ENCODE data around the gene ARSJ. TPM values are rescaled to one million over a fixed set of nuclear protein-coding genes. Genes with fewer than 3 reads are reported as not detected.
A peak's percentile ranks its signal among the peaks of the same experiment; 100 is the strongest.

Gene ARSJ
- total RNA-seq, 1 donor from 2014 or later, result 13.6 TPM

DNA sequence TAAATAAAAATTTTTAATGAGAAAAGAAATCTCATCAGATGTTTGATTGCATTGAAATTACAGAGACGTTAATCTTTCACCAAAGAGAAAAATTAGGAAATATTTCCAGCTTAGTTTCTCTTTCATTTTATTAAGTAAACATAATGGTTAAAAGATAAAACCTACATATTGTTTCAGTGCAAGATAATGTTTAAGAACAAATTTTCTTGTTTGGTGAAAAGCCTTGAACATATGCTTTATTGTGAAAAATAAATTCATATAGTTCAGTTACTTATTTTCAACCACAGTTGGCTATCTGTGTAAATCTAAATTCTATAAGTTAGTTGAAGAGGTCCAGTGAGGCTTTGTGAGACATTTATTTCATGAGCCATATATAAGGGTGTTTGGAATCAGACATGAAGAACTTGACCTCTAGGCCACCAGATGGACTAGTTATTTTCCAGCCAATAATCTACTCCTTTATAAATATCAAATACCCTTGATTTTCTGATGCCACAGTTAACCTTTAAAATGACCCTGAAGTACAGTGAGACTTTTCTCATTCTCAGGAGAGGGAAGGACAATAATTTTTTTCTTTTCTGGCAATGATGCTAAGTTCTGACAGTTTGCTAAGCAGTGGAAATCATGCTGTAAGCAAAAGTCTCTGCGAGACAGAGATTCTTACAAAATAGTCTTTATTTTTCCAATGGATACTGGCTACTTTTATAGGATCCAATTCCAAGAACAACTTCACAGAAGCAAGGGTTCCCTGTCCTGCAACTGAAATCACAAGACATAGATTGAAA is 2.5 kb downstream of the ARSJ start:
- DNase-seq (no peak), ATAC-seq (no peak)
- Histone ChIP-seq H3K27me3 (no peaks in the 10 kb centered on the region), H3K36me3 (no peaks in the 10 kb centered on the region), H3K27ac (peak overlapping the region; percentile 15), H3K4me1 (peaks cover 12% of the 10 kb centered on the region), H3K4me3 (peak overlapping the region; percentile 55), H3K9me3 (no peaks in the 10 kb centered on the region)
- intact Hi-C loops (cut with DNase I), result no loop called here
- TF ChIP-seq, protein P1, sequence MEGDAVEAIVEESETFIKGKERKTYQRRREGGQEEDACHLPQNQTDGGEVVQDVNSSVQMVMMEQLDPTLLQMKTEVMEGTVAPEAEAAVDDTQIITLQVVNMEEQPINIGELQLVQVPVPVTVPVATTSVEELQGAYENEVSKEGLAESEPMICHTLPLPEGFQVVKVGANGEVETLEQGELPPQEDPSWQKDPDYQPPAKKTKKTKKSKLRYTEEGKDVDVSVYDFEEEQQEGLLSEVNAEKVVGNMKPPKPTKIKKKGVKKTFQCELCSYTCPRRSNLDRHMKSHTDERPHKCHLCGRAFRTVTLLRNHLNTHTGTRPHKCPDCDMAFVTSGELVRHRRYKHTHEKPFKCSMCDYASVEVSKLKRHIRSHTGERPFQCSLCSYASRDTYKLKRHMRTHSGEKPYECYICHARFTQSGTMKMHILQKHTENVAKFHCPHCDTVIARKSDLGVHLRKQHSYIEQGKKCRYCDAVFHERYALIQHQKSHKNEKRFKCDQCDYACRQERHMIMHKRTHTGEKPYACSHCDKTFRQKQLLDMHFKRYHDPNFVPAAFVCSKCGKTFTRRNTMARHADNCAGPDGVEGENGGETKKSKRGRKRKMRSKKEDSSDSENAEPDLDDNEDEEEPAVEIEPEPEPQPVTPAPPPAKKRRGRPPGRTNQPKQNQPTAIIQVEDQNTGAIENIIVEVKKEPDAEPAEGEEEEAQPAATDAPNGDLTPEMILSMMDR (IDR thresholded peaks at IDR 0.05), result no peak

DNA sequence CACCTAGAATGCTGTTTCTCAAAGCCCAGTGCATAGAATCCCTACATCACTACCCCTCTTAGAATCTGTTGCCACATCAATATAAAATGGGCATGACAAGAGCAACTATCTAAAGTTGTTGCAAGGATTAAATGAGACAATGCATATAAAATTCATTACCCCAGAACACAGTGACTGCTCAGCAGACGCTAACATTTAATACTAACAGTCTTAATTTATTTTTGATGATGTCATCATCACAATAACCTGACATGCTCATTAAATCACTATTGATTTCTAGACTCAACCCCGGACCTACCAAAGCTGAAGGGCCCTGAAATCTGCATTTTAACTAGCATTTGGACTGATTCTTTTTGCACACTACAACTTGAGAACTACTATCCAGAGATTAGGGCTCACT is 3.9 kb downstream of the ARSJ start:
- Histone ChIP-seq H3K27ac (no peak overlapping the region), H3K4me1 (peaks cover 11% of the 10 kb centered on the region), H3K9me3 (no peaks in the 10 kb centered on the region), H3K36me3 (no peaks in the 10 kb centered on the region), H3K27me3 (no peaks in the 10 kb centered on the region), H3K4me3 (peak overlapping the region; percentile 55)
- intact Hi-C loops (cut with DNase I), result no loop called here
- no peak for DNase-seq
- no peak for ATAC-seq
- TF ChIP-seq, protein P1 (IDR thresholded peaks at IDR 0.05), result no peak

DNA sequence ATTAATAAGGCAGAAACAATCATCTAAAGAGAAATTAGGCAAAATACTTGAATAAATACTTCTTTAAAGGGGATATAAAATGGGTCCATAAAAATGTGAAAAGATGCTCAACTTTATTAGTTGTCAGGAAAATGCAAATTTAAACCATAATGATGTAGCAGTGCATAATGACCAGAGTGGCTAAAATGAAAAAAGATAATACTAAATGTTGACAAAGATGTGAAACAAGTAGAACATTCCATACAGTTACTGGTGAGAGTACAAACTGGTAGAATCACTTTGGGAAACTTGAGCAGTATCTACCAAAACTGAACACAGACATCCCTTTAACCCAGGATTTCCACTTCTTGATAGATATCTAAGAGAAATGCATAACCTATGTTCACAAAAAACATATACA is 5.0 kb downstream of the ARSJ start:
- TF ChIP-seq, protein P1 (IDR thresholded peaks at IDR 0.05), result no peak
- Histone ChIP-seq H3K27me3 (no peaks in the 10 kb centered on the region), H3K27ac (no peak overlapping the region), H3K4me1 (peaks cover 4% of the 10 kb centered on the region), H3K9me3 (no peaks in the 10 kb centered on the region), H3K4me3 (no peak overlapping the region), H3K36me3 (no peaks in the 10 kb centered on the region)
- intact Hi-C loops (cut with DNase I), result no loop called here
- ATAC-seq (no peak), DNase-seq (no peak)

DNA sequence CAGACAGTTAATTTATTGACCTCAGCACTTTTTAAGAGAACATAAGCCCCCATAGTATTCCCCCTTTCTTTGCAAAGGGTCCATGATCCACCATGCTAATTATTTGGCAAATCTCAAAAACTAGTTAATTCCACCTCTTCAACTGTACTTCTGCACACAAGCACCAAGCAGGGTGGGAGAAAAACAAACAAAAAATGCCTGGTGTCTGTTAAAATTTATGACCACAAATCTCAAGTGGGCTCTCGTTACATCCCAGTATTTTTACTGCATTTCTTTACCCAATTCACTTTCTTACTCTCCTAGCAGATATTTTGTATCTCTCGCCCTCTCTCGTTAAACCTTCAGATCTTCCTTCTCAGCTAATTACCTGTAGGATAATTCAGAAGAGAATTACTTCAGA is 6.1 kb downstream of the ARSJ start:
- DNase-seq, result no peak
- TF ChIP-seq, protein P1 (IDR thresholded peaks at IDR 0.05), result no peak
- Histone ChIP-seq H3K27me3 (no peaks in the 10 kb centered on the region), H3K27ac (no peak overlapping the region), H3K9me3 (no peaks in the 10 kb centered on the region), H3K36me3 (no peaks in the 10 kb centered on the region), H3K4me1 (peaks cover 4% of the 10 kb centered on the region), H3K4me3 (no peak overlapping the region)
- no peak for ATAC-seq
- intact Hi-C loops (cut with DNase I), result no loop called here

DNA sequence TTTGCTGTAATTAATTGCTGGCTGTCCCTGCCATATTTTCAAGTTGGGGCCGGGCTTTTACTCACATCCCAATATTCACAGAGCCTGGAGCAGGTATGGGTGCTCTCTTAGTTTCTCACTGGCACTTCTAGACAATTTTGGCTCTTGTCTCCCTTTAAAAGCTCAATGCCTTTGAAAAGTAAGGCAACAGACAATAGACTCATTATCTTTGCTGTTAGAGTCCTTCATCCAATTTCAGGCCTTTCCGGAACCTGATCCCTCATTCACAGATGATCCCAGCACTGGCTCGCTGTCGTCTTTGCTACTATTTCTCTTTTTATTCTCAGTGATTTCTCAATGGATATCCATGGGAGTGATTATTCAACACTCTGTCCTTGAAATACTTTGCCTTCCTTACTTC is 6.7 kb downstream of the ARSJ start:
- H3K27ac ChIP-seq, result no peak overlapping the region
- H3K27me3 ChIP-seq, result no peaks in the 10 kb centered on the region
- ATAC-seq (no peak), DNase-seq (no peak)
- H3K4me3 ChIP-seq, result no peak overlapping the region
- intact Hi-C loops (cut with DNase I), result no loop called here
- no peaks in the 10 kb centered on the region for H3K9me3 ChIP-seq
- H3K4me1 ChIP-seq, result peaks cover 4% of the 10 kb centered on the region
- TF ChIP-seq, protein P1 (IDR thresholded peaks at IDR 0.05), result no peak
- H3K36me3 ChIP-seq, result no peaks in the 10 kb centered on the region
